GM23338 (cell line): ENCODE measurements around the gene RPRD1A.

Source experiments
- CREB1 ChIP-seq: fragments of 250-450 bp; sonication (Bioruptor Pico); IDR thresholded peaks from 2 replicates; pipeline ENCODE4 v1.5.0; 2020; ENCODE audit warnings: low read depth, mild to moderate bottlenecking, moderate library complexity
- CTCF ChIP-seq, 2 experiments: fragments of 200-600 bp in 1 of 2; sonication (generic) in 1 of 2; conservative IDR thresholded peaks; 2 replicates each; pipeline versions ENCODE4 v1.5.1 to v1.6.1; 2016 to 2017; ENCODE audit warnings: antibody characterized with exemption in 2 of 2, low read depth in 2 of 2, mild to moderate bottlenecking in 2 of 2, moderate library complexity in 1 of 2
- EZH2 ChIP-seq: fragments of 200-600 bp; sonication (generic); IDR thresholded peaks from one replicate; pipeline ENCODE4 v1.8.0; 2017; ENCODE audit warnings: antibody characterized with exemption, mild to moderate bottlenecking, low read depth; ENCODE audit not compliant: unreplicated experiment
- POLR2AphosphoS5 ChIP-seq: IDR thresholded peaks from 2 replicates; pipeline ENCODE4 v1.6.1; 2016; ENCODE audit warnings: antibody characterized with exemption, low read depth

- TF ChIP-seq CTCF (conservative IDR thresholded peaks at IDR 0.05; ENCODE audit: low read depth in 2 of 2) (no peak), POLR2AphosphoS5 (no peak), CREB1 (CRISPR knock-in tag) (no peak), EZH2 (no peak)
Observed at GRCh38 chr18:36066001-36066400, 1.4 kb downstream of the RPRD1A start.
